Stimulated activated CD4-positive, alpha-beta T cell treated with anti-CD3 and anti-CD28 coated beads, Interleukin-2, amount 100 ng/mL, for 24 hours (primary cell): ENCODE measurements around the gene CRELD2.
A peak's percentile ranks its signal among the peaks of the same experiment; 100 is the strongest.

Source experiments
- DNase-seq, 2 donors: peaks; one replicate each; pipeline ENCODE4 v3.0.0-alpha.2; 2020

CRELD2 gene

GRCh38 chr22:49970528-49971231 lies 52.2 kb downstream of the CRELD2 start:
- DNase-seq = peak; percentile 97

DNA sequence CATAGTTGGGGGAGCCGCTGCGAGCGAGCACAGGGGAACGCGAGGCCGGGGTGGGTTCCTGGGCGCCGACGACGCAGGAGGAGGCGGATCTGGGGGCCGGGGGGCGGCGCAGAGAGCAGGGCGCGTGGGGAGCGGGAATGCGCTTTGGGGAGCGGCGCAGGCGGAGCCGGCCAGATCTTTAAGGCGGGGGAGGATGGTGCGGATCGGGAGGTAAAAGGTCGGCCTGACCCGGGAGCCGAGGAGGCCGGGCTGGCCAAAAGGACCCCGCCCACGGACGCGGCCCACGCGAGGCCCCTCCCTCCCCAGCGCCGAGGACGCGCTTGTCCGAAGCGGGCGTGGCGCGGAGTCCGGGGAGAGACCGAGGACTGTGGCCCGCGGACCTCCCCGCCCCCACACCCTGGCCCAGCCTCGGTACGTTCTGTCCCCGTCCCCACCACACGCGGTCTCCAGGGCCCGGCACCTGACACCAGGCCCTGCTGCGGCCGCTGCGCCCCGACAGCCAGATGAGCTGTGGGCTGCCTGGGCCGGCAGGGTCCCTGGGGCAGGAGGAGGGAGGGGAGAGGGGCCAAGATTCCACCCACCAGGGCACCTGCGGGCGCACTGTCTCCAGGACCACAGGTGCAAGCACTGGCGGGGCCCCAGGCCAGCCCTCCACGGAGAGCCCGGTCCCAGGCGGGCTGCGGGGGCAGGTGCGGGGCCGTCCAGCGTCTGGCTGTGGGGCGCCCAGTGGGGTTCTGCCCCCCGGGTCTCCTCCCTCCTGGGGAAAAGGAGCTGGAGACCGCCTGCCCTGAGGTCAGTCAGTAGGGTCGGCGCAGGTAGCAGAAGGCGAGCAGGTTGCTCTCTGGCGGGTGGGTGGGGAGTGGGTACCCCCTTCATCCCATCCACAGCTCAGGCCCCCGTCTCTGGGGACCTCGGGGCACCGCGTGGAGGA lies 53.1 kb downstream of the CRELD2 start:
- DNase-seq = peak; percentile 75 to 87

DNA sequence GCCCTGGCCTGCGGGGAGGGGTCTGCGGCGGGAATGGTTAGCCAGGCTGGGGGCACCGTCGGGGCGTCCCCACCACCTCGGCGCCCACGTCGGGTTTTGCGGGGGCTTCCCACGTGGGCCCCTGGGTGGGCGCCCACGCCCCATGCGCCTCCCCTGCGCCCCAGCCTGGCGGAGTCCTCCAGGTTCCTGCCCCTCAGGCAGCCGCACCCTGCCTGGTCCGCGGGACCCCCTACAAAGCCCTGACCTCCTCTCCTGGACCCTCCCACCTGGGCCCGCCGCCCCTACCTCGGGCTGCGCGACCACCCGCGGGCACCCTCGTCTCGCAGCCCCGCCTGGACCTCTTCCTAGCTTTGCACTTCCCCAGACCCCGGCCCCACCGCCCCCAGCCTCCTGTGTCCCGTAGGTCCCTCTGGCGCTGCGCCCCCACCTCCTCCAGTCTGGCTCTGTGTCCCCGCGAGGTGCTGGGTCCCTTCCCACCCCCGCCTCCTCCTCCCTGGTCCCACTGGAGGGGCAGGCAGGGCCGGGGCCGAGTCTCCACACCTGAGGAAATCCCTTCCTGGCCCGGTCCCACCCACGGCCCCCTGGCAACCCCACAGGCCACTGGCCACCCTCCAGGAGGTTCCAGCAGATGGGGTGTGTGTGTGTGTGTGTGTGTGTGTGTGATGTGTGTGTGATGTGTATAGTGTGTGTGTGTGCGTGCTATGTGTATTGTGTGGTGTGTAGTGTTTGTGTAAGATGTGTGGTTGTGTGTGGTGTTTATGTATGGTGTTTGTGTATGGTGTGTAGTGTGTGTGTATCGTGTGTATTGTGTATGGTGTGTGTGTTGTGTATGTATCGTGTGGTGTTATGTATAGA lies 54.0 kb downstream of the CRELD2 start:
- DNase-seq = peak; percentile 25 to 37

GRCh38 chr22:49973018-49973961 lies 54.9 kb downstream of the CRELD2 start:
- peak in 1 of 2 donors; percentile 18 for DNase-seq

GRCh38 chr22:49975543-49976389 lies 57.3 kb downstream of the CRELD2 start:
- peak; percentile 65 to 67 for DNase-seq

DNA sequence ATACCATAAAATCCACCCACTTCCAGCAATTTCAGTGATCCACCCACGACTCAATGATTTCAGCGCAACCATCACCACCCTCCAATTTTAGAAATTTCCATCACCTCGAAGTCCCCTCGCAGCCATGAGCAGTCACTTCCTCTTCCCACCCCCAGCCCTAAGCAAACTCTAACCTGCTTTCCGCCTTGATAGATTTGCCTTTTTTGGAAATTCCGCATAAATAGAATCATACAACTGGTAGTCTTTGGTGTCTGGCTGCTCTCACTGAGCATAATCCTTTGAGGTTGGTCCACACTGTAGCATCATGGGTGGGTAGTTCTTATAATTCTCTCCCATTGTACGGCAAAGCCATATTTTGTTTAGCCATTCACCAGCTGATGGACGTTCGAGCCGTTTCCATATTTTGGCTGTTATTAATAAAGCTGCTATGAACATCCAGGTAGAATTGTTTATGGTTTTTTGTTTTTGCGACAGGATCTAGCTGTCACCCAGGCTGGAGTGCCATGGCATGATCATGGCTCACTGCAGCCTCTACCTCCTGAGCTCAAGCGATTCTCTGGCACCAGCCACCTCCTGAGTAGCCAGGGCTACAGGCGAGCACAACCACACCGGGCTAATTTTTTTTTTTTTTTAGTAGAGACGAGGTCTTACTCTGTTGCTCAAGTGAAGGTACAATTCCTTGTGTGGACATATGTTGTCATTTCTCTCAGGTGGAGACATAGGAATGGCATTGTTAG lies 58.2 kb downstream of the CRELD2 start:
- DNase-seq = peak; percentile 61 to 69
